ENCODE measurements around the gene EML4.

DNA sequence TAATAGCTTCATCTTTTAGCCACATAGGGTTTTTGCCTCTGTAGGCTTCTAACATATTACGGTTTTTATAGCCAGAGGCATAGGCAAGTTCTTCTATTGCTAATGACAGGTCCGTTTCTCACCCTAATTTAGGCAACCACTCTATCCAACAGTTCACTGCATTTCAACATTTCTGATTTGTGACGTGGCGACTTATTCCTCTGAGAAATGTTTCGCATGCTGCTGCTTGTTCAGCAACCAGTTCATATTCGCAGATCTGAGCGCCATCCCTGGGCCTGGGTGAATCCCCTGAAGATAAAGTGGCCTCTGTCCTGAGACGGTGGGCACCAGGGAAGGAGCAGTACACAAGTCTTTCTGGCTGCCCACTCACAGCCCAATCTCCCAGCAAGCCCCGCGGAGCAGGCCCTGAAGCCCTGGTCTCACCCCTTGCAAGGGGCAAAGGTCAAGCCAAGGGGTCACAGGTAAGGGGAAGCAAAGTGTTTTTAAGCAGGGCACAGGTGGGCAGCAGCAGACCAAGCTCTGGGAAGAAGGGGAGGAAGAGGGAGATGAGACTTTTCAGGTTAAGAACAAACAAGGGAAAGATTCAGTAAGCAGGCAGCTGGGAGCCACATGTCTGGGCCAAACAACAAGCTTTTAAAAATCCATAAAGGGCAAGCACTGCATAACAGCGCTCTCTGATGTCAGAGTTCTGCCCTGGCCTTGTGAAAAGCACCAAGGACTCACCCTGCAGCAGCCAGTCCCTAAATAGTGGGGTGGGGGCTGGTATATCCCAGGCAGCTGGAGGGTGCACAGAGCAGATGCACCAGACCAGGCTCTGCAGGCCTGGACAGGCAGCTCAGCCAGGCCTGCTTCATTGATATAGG, 202.7 kb downstream of the EML4 start:
- no peak for TF ChIP-seq SIN3A (IDR thresholded peaks at IDR 0.05; ENCODE audit: borderline replicate concordance in 2 of 2, control insufficient read depth in 1 of 2, low read depth in 2 of 2, low read length in 2 of 2)
- no peak for TF ChIP-seq ZNF644 (tag; IDR thresholded peaks at IDR 0.05; ENCODE audit: low read depth)
